ENCODE measurements around the gene RUVBL2. TPM values are rescaled to one million over a fixed set of nuclear protein-coding genes. Genes with fewer than 3 reads are reported as not detected.
A peak's percentile ranks its signal among the peaks of the same experiment; 100 is the strongest.

The RUVBL2 gene
- total and polyA plus RNA-seq, 2 of the 4 experiments (the other 2 are of a cell fraction) = 196 to 391 TPM

DNA sequence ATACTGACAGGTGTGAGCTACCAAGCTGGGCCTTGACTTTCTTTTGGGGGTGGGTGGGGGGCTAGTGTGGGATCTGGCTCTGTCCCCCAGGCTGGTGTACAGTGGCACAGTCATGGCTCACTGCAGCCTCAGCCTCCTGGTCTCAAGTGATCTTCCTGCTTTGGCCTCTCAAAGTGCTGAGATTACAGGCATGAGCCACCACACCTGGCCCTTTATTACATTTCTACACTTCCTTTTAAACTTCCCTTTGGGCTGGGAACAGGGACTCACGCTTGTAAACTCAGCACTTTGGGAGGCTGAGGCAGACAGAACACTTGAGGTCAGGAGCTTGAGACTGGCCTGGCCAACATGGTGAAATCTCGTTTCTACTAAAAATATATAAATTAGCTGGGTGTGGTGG, 16.6 kb upstream of the RUVBL2 start:
- no peak overlapping the region for H4K5ac ChIP-seq (ENCODE audit: low read depth, low read length)
- peaks cover 46% of the 10 kb centered on the region for H3K36me3 ChIP-seq (ENCODE audit: control insufficient read depth, insufficient read depth, low read length)

More for the DNA sequence above, 16.6 kb upstream of the RUVBL2 start:
- no peak overlapping the region for H3K23ac ChIP-seq (ENCODE audit: low read depth, low read length)
- no peak overlapping the region for H3K9ac ChIP-seq (ENCODE audit: low read depth, low read length)
- no peak overlapping the region for H2BK120ac ChIP-seq (ENCODE audit: low read depth, low read length)
- POLR2A ChIA-PET (ENCODE audit: unreplicated experiment) = no interaction called here
- CTCF ChIA-PET = interaction anchor here (0.8 to 0.9 kb wide), 2 partner anchors 16 to 231 kb away, joined by 3 read pairs; partner anchors contain the start of genes GYS1 and RUVBL2
- H3K27me3 ChIP-seq (ENCODE audit: control insufficient read depth, insufficient read depth, low read length) = no peaks in the 10 kb centered on the region
- H2AK9ac ChIP-seq (replicated peaks; ENCODE audit: low read depth, low read length, poor library complexity) = no peak overlapping the region
- dilution Hi-C loops (cut with HindIII; ENCODE audit: low sequenced_read_pairs, unreplicated experiment) = no loop called here
- peaks cover 11% of the 10 kb centered on the region for H3K9me1 ChIP-seq (ENCODE audit: insufficient read depth, low read length)
- H2AFZ ChIP-seq (replicated peaks; ENCODE audit: low read length, poor library complexity) = no peak overlapping the region
- peaks cover 11% of the 10 kb centered on the region for H4K20me1 ChIP-seq (ENCODE audit: insufficient read depth, low read length)
- DNase-seq (no peak), ATAC-seq (ENCODE audit: low read depth) (no peak)
- no peak overlapping the region for H3K18ac ChIP-seq (ENCODE audit: low read depth, low read length)
- H3K4me2 ChIP-seq (ENCODE audit: low read depth, low read length) = no peak overlapping the region
- WGBS, 2 experiments (ENCODE audit: extremely low coverage in 2 of 2, insufficient read length in 1 of 2) = no CpG with 5 or more reads among the region's 2 CpGs
- intact Hi-C loops (cut with micrococcal nuclease) = no loop called here
- in situ Hi-C loops (cut with MboI; ENCODE audit: low sequenced_read_pairs) = no loop called here
- TF ChIP-seq FOS (IDR thresholded peaks at IDR 0.05; ENCODE audit: low read depth, low read length) = no peak
- TF ChIP-seq RFX5 (IDR thresholded peaks at IDR 0.05; ENCODE audit: low read depth, low read length) = no peak
- TF ChIP-seq CHD1 (IDR thresholded peaks at IDR 0.05; ENCODE audit: low read depth, low read length) = no peak
- no peak for TF ChIP-seq RAD21 (IDR thresholded peaks at IDR 0.05; ENCODE audit: low read length)
- no TSS peak for BruUV-seq (replicated peaks)
- peaks cover 7% of the 10 kb centered on the region for H3K4me1 ChIP-seq (ENCODE audit: control insufficient read depth, insufficient read depth, low read length)
- 0 out of 2 replicates have a peak overlapping the region, but pooled peaks have one; percentile 20 for H2BK20ac ChIP-seq (ENCODE audit: low read depth, low read length)
- H4K8ac ChIP-seq (ENCODE audit: low read depth in 2 of 2, low read length in 2 of 2) = peak overlapping the region in 1 of 2 experiments; percentile 10; a peak in 1 of 4 replicates
- no peak overlapping the region for H3K14ac ChIP-seq (replicated peaks; ENCODE audit: low read depth, low read length)
- no peak overlapping the region for H3K27ac ChIP-seq (ENCODE audit: insufficient read depth, low read length)
- no peak overlapping the region for H3K56ac ChIP-seq (ENCODE audit: extremely low read depth, insufficient read depth, low read length)
- H3K4me3 ChIP-seq (ENCODE audit: insufficient read depth, low read depth, low read length) = no peak overlapping the region
- no peak overlapping the region for H4K91ac ChIP-seq (ENCODE audit: insufficient read depth, low read depth, low read length)
- no peaks in the 10 kb centered on the region for H3K9me3 ChIP-seq (ENCODE audit: control insufficient read depth, insufficient read depth, low read length)
- no peak overlapping the region; the same call in 2 of the 3 replicates for H2BK15ac ChIP-seq (ENCODE audit: low read depth, low read length)
- no peak overlapping the region for H2BK5ac ChIP-seq (ENCODE audit: low read depth, low read length, poor library complexity, severe bottlenecking)
- H3K4ac ChIP-seq (ENCODE audit: low read depth, low read length) = no peak overlapping the region; the same call in none of the 2 replicates
- peaks cover 8 to 35% of the 10 kb centered on the region in 2 experiments; a peak in 3 of 4 replicates for H3K79me1 ChIP-seq (ENCODE audit: low read depth in 1 of 2, low read length in 2 of 2)
- peak overlapping the region; percentile 61 for H2AK5ac ChIP-seq (ENCODE audit: low read depth, low read length)

All from IMR-90 (cell line).